CD4-positive, alpha-beta memory T cell (primary cell): ENCODE measurements around the gene OR51B4. TPM values are rescaled to one million over a fixed set of nuclear protein-coding genes. Genes with fewer than 3 reads are reported as not detected.

ENCODE experiments used
- CTCF ChIA-PET: fragments of 350-600 bp; sonication (Branson Sonifier 250); formaldehyde crosslinking; loops from one replicate; lab custom pipeline; 2021; ENCODE audit warnings: inconsistent platforms; ENCODE audit not compliant: partially characterized antibody; lab: Charles Lee
- POLR2A ChIA-PET: fragments of 350-600 bp; sonication (Branson Sonifier 250); formaldehyde crosslinking; loops from one replicate; lab custom pipeline; 2021; ENCODE audit not compliant: partially characterized antibody; lab: Charles Lee
- DNase-seq, 5 donors: peaks; one replicate each; pipeline versions ENCODE4 v3.0.0 to v3.0.0-alpha.2; 2020 to 2022; ENCODE audit warnings: mixed read lengths in 1 of 5
- H3K27ac ChIP-seq: one replicate; pipeline ENCODE4 v1.7.0; 2013; ENCODE audit warnings: low read depth, low read length
- H3K27me3 ChIP-seq: 2 replicates; pipeline ENCODE4 v1.7.0; 2013; ENCODE audit warnings: mild to moderate bottlenecking, low read length, moderate library complexity; ENCODE audit not compliant: insufficient read depth
- H3K36me3 ChIP-seq: 2 replicates; pipeline ENCODE4 v1.7.0; 2013; ENCODE audit warnings: mild to moderate bottlenecking, low read length, moderate library complexity; ENCODE audit not compliant: insufficient read depth
- H3K4me1 ChIP-seq: 2 replicates; pipeline ENCODE4 v1.7.0; 2013; ENCODE audit warnings: mild to moderate bottlenecking, low read length, moderate library complexity; ENCODE audit not compliant: insufficient read depth
- H3K4me3 ChIP-seq, 2 donors: one replicate each; pipeline ENCODE4 v1.7.0; 2013; ENCODE audit warnings: low read length in 2 of 2, mild to moderate bottlenecking in 1 of 2
- H3K9me3 ChIP-seq, 2 donors: one replicate each; pipeline ENCODE4 v1.7.0; 2013; ENCODE audit warnings: low read length in 2 of 2, control low read depth in 1 of 2; ENCODE audit not compliant: control insufficient read depth in 1 of 2
- H3K27ac Mint-ChIP-seq, 7 donors: one replicate each; pipeline ENCODE4 v1.8.0; 2020 to 2021; ENCODE audit warnings: mixed read lengths in 7 of 7, mild to moderate bottlenecking in 6 of 7, inconsistent platforms in 3 of 7, moderate library complexity in 3 of 7
- H3K27me3 Mint-ChIP-seq, 2 donors: one replicate each; pipeline ENCODE4 v1.8.0; 2020 to 2021; ENCODE audit warnings: mixed read lengths in 2 of 2
- H3K36me3 Mint-ChIP-seq, 2 donors: one replicate each; pipeline ENCODE4 v1.8.0; 2020 to 2021; ENCODE audit warnings: mixed read lengths in 2 of 2, inconsistent platforms in 1 of 2, mild to moderate bottlenecking in 1 of 2
- H3K4me1 Mint-ChIP-seq, 4 donors: one replicate each; pipeline ENCODE4 v1.8.0; 2020 to 2021; ENCODE audit warnings: mixed read lengths in 4 of 4, mild to moderate bottlenecking in 1 of 4
- H3K4me3 Mint-ChIP-seq, 8 donors: one replicate each; pipeline ENCODE4 v1.8.0; 2020 to 2021; ENCODE audit warnings: mixed read lengths in 8 of 8, mild to moderate bottlenecking in 7 of 8, moderate library complexity in 6 of 8, inconsistent platforms in 3 of 8
- H3K9me3 Mint-ChIP-seq, 8 donors: one replicate each; pipeline ENCODE4 v1.8.0; 2020 to 2021; ENCODE audit warnings: mixed read lengths in 8 of 8, mild to moderate bottlenecking in 5 of 8, inconsistent platforms in 3 of 8, moderate library complexity in 1 of 8
- intact Hi-C: fragments of 100-400 bp; cut with micrococcal nuclease; formaldehyde crosslinking; loops from one replicate; pipeline ENCODE4 v1.15.1; 2023
- polyA plus RNA-seq, 2 donors: library from polyadenylated mRNA; unstranded; fragments of 300-500 nt; fragmentation: Illumina TruSeq; gene quantifications; one replicate each; pipeline ENCODE4 v1.2.3, GENCODE V29; 2021
- total RNA-seq, 2 experiments: library from RNA; stranded (reverse); gene quantifications; one replicate each; pipeline ENCODE4 v1.2.3, GENCODE V29; 2021

Gene OR51B4
- total and polyA plus RNA-seq, 4 experiments from 2014 or later, result not detected

- Mint-ChIP-seq H3K4me3 (no peak overlapping the region), H3K27ac (no peak overlapping the region), H3K36me3 (no peaks in the 10 kb centered on the region), H3K27me3 (peaks cover 0 to 2% of the 10 kb centered on the region in 2 donors), H3K9me3 (peaks cover 0 to 3% (median 0%) of the 10 kb centered on the region in 8 donors), H3K4me1 (no peaks in the 10 kb centered on the region)
- Histone ChIP-seq H3K27me3 (no peaks in the 10 kb centered on the region), H3K4me3 (no peak overlapping the region), H3K4me1 (no peaks in the 10 kb centered on the region), H3K36me3 (no peaks in the 10 kb centered on the region), H3K9me3 (no peaks in the 10 kb centered on the region), H3K27ac (no peak overlapping the region)
- ChIA-PET POLR2A (no interaction called here), CTCF (no interaction called here)
- intact Hi-C loops, result no loop called here
- DNase-seq, result no peak
Observed at GRCh38 chr11:5272395-5273017, 29.2 kb downstream of the OR51B4 start.

DNA sequence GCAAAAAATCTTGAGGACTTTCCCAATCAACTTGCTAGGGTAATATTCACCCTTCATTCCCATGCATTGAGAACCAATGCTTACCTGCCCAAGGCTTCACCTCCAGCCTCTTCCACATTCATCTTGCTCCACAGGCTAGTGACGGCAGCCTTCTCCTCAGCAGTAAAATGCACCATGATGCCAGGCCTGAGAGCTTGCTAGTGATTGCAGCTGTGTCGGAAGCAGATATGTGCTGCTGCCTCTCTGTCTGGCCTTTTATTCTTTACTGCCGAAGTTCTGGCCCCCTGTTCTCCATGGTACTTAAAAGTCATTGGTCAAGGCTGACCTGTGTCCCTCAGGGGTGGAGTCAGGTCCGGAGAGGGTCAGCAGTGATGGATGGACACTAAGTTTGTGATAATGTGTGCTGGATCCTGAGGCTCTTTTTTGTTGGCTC, 32.0 kb downstream of the OR51B4 start, which contains the start of gene HBE1:
Gene HBE1, minus strand, starts transcription at position 231 of the 433 bp plus-strand sequence. Its CDS starts 55 bp downstream, at position 176.
- peaks cover 0 to 2% of the 10 kb centered on the region in 2 donors for H3K27me3 Mint-ChIP-seq
- H3K36me3 Mint-ChIP-seq, result no peaks in the 10 kb centered on the region
- Histone ChIP-seq H3K9me3 (no peaks in the 10 kb centered on the region), H3K4me1 (no peaks in the 10 kb centered on the region), H3K27me3 (no peaks in the 10 kb centered on the region), H3K27ac (no peak within 1 kb of the TSS), H3K36me3 (no peaks in the 10 kb centered on the region), H3K4me3 (no peak within 1 kb of the TSS)
- POLR2A ChIA-PET, result no interaction called here
- CTCF ChIA-PET, result no interaction called here
- H3K4me1 Mint-ChIP-seq, result no peaks in the 10 kb centered on the region
- H3K27ac Mint-ChIP-seq, result no peak within 1 kb of the TSS
- H3K9me3 Mint-ChIP-seq, result peaks cover 0 to 3% (median 0%) of the 10 kb centered on the region in 8 donors
- H3K4me3 Mint-ChIP-seq, result no peak within 1 kb of the TSS
- no peak for DNase-seq
- intact Hi-C loops, result no loop called here

GRCh38 chr11:5267033-5267563, 34.6 kb downstream of the OR51B4 start:
- ChIA-PET CTCF (no interaction called here), POLR2A (no interaction called here)
- Histone ChIP-seq H3K4me1 (no peaks in the 10 kb centered on the region), H3K27ac (no peak overlapping the region), H3K36me3 (no peaks in the 10 kb centered on the region), H3K9me3 (no peaks in the 10 kb centered on the region), H3K27me3 (no peaks in the 10 kb centered on the region), H3K4me3 (no peak overlapping the region)
- H3K4me1 Mint-ChIP-seq, result no peaks in the 10 kb centered on the region
- H3K9me3 Mint-ChIP-seq, result peaks cover 0 to 9% (median 0%) of the 10 kb centered on the region in 8 donors
- H3K27me3 Mint-ChIP-seq, result peaks cover 2 to 3% of the 10 kb centered on the region in 2 donors
- H3K36me3 Mint-ChIP-seq, result no peaks in the 10 kb centered on the region
- intact Hi-C loops, result no loop called here
- H3K4me3 Mint-ChIP-seq, result no peak overlapping the region
- no peak for DNase-seq
- no peak overlapping the region for H3K27ac Mint-ChIP-seq

- H3K4me3 Mint-ChIP-seq, result no peak overlapping the region
Observed at GRCh38 chr11:5266609-5267008, 35.1 kb downstream of the OR51B4 start.

DNA sequence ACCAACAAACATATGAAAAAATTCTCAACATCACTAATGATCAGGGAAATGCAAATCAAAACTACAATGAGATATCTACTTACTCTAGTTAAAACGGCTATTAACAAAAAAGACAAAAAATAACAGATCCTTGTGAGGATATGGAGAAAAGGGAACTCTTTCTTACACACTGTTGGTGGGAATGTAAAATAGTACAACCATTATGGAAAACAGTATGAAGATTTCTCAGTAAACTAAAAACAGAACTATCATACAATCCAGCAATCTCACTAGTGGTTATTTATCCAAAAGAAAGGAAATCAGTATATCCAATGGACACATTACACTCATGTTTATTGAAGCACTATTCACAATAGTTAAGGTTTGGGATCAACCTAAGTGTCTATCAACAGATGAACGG, 35.9 kb downstream of the OR51B4 start:
- no peaks in the 10 kb centered on the region for H3K4me1 ChIP-seq
- H3K9me3 ChIP-seq, result no peaks in the 10 kb centered on the region
- H3K4me3 ChIP-seq, result no peak overlapping the region
- Mint-ChIP-seq H3K36me3 (no peaks in the 10 kb centered on the region), H3K27ac (no peak overlapping the region), H3K9me3 (peaks cover 0 to 14% (median 0%) of the 10 kb centered on the region in 8 donors), H3K4me1 (no peaks in the 10 kb centered on the region), H3K4me3 (no peak overlapping the region), H3K27me3 (peaks cover 0 to 3% of the 10 kb centered on the region in 2 donors)
- H3K27me3 ChIP-seq, result no peaks in the 10 kb centered on the region
- no peak overlapping the region for H3K27ac ChIP-seq
- ChIA-PET CTCF (no interaction called here), POLR2A (no interaction called here)
- intact Hi-C loops, result no loop called here
- H3K36me3 ChIP-seq, result no peaks in the 10 kb centered on the region
- DNase-seq, result no peak

More at GRCh38 chr11:5266609-5267008, 35.1 kb downstream of the OR51B4 start:
- Mint-ChIP-seq H3K36me3 (no peaks in the 10 kb centered on the region), H3K9me3 (peaks cover 0 to 10% (median 0%) of the 10 kb centered on the region in 8 donors), H3K27ac (no peak overlapping the region), H3K4me1 (no peaks in the 10 kb centered on the region), H3K27me3 (peaks cover 2 to 3% of the 10 kb centered on the region in 2 donors)
- H3K27ac ChIP-seq, result no peak overlapping the region
- ChIA-PET CTCF (no interaction called here), POLR2A (no interaction called here)
- H3K27me3 ChIP-seq, result no peaks in the 10 kb centered on the region
- DNase-seq, result no peak
- H3K9me3 ChIP-seq, result no peaks in the 10 kb centered on the region
- no peaks in the 10 kb centered on the region for H3K36me3 ChIP-seq
- intact Hi-C loops, result no loop called here
- no peaks in the 10 kb centered on the region for H3K4me1 ChIP-seq
- H3K4me3 ChIP-seq, result no peak overlapping the region

DNA sequence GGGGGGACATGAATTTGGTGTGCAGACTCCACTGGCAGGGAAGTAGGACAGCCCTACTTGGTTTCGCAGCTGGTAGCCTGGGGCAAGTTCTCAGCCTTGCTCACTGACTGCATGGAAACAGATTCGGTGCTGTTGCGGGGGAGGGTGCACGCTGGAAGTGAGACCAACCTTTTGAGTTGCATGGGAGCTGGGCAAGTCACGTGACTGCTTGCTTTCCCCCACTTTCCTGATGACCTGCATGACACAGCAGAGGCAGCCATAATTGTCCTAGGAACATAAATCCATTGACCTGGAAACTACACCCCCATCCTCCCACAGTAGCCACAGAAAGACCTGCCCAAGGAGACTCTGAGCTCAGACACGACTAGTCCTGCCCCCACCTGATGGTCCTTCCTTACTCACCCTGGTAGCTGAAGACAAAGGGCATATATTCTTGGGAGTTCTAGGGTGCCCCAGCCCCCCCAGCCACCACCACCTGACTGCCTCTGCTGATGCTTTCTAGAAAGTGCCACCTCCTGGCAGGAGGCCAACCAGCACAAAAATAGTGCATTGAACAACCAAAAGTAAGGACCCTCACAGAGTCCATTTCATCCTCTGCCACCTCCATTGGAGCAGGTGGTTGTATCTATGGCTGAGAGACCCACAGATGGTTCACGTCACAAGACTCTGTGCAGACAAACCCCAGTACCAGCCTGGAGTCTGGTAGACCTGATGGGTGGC, 43.0 kb downstream of the OR51B4 start:
- ChIA-PET CTCF (no interaction called here), POLR2A (no interaction called here)
- no peaks in the 10 kb centered on the region for H3K36me3 ChIP-seq
- Mint-ChIP-seq H3K4me3 (no peak overlapping the region), H3K36me3 (peaks cover 0 to 3% of the 10 kb centered on the region in 2 donors), H3K9me3 (peaks cover 0 to 33% (median 8%) of the 10 kb centered on the region in 8 donors), H3K4me1 (no peaks in the 10 kb centered on the region), H3K27me3 (peaks cover 0 to 4% of the 10 kb centered on the region in 2 donors), H3K27ac (no peak overlapping the region)
- intact Hi-C loops, result no loop called here
- no peaks in the 10 kb centered on the region for H3K9me3 ChIP-seq
- H3K4me3 ChIP-seq, result no peak overlapping the region
- no peak overlapping the region for H3K27ac ChIP-seq
- no peak for DNase-seq
- H3K4me1 ChIP-seq, result no peaks in the 10 kb centered on the region
- H3K27me3 ChIP-seq, result no peaks in the 10 kb centered on the region

DNA sequence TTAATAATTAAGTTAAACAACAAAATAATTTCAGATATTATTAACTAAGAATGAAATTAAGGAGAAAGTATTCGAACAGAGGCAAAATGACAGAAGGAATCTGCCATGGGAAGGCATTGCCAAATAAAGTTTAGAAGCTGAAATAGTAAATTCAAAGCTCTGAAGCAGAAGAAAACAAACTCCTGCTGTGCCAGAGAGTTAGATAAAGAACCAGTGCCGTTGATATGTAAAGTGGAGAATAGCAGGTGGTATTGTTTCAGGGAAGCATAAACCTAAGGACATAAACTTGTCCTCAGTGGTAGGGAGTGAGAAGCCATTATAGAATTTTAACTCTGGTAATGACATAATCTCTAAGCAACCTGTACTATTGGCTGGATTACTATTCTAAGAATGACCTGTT, 44.5 kb downstream of the OR51B4 start:
- Histone ChIP-seq H3K36me3 (no peaks in the 10 kb centered on the region), H3K27me3 (no peaks in the 10 kb centered on the region), H3K27ac (no peak overlapping the region), H3K9me3 (no peaks in the 10 kb centered on the region), H3K4me1 (no peaks in the 10 kb centered on the region), H3K4me3 (no peak overlapping the region)
- intact Hi-C loops, result no loop called here
- ChIA-PET POLR2A (no interaction called here), CTCF (no interaction called here)
- DNase-seq, result no peak
- Mint-ChIP-seq H3K4me1 (no peaks in the 10 kb centered on the region), H3K36me3 (peaks cover 0 to 3% of the 10 kb centered on the region in 2 donors), H3K4me3 (no peak overlapping the region), H3K27me3 (peaks cover 0 to 4% of the 10 kb centered on the region in 2 donors), H3K9me3 (peaks cover 0 to 31% (median 8%) of the 10 kb centered on the region in 8 donors), H3K27ac (no peak overlapping the region)
